HG03159 (cell line): ENCODE measurements around the gene RNF157.
"Not testable (repeated sequence)": the region's sequence is repeated elsewhere in the genome, so short reads cannot be mapped to it uniquely, and the experiment has no call there.

ENCODE experiments used
- ATAC-seq: cut with Tn5 transposase; IDR thresholded peaks from one replicate; pipeline ENCODE4 v1.9.1; 2021; ENCODE audit warnings: mild to moderate bottlenecking, moderate library complexity; ENCODE audit not compliant: unreplicated experiment

RNF157 gene

DNA sequence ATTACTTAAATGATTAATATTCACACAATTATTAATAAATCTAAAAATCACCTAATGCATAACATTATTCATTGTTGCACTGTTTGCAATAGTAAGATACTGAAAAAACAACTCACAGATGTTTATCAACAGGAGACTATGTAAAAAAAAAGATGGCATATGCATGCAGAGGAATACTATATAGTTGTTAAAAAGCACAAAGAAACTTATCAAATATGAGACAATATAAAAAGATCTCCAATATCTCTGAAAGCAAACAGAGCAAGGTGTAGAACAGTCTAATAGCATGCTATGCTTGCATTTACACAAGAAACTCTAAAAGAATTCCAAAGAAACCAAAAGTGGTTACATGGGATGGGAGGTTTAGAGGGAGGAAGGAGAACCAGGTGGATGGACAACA, 3.7 kb downstream of the RNF157 start:
- ATAC-seq = no peak

DNA sequence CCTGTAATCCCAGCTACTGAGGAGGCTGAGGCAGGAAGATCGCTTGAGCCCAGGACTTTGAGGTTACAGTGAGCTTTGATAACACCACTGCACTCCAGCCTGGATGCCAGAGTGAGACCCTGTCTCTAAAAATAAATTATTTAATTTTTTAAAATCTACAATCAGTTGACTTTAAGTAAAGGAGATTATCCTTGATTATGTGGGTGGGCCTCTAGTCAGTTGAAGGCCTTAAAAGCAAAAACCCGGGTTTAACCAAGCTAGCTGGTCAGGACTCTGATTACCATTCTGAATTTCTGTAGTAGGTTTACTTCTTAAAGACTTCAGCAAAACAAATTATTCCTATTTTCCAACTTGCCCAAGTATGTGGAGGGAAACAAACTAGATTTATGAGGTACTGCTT, 4.4 kb downstream of the RNF157 start:
- no peak for ATAC-seq

DNA sequence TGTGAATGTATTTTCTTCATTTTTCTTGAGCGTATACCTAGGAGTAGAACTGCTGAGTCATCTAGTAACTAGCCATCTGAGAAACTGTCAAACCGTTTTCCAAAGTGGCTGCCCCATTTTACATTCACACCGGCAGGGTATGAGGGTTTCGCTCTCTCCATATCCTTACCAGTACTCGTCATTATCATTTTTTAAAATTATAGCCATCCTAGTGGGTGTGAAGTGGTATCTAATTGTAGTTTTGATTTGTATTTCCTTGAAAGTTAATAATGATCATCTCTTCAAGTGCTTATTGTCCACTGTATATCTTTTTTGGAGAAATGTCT, 6.0 kb downstream of the RNF157 start:
- ATAC-seq = no peak

DNA sequence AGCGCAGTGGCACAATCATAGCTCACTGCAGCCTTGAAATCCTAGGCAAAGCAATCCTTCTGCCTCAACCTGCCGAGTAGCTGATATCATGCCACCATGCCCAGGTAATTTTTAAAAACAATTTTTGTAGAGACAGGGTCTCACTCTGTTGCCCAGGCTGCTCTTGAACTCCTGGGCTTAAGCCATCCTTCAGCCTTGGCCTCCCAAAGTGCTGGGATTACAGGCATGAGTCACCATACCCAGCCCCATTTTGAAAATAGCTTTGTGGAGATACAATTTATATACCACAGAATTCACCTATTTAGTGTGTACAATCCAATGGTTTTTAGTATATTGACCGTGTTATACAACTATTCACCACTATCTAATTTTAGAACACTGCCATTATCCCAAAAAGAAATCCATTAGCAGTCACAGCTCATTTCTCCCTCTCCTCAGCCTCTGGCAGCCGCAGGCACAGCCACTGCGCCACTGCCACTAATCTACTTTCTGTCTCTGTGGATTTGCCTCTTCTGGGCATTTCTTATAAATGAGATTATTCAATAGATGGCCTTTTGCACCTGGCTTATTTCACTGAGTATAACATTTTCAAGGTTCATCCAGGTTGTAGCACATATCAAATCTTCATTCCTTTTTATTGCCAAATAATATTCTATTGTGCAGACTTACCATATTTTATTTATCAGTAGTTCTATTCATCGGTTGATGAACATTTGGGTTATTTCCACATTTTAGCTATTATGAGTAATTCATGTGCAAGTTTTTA, 6.5 kb downstream of the RNF157 start:
- ATAC-seq = no peak

DNA sequence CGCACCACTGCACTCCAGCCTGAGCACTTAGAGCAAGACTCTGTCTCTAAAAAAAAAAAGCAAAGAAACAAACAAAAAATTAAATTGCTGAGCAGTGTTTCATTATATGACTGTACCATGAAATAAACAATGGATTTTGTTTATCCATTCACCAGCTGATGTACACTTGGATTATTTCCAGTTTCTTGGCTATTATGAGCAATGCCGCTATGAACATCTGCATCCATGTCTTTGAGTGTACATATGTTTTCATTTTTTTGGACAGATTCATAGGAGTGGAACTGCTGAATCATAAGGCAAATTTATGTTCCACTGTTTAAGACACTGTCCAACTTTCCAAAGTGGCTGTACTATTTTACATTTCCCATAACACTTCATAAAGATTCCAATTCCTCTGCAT, 8.0 kb downstream of the RNF157 start:
- no peak for ATAC-seq

DNA sequence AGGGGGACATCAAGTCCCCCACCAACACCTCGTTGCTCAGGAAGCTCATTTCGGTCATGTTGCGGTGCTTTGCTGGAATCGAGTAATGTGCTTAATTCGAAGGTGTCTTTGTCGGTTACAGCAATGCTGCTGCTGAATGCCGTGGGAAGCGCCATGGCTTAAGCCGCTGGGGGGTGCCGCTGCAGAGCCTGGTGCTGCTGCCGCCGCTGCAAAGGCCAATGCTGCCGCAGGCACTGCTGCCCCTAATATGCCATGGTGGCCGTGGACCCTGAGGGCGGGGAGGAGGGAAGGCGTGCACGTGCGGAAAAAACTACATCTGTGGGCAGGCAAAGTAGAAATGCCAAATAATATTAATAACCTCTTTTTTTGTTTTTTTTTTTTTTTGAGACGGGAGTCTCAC, 13.5 kb downstream of the RNF157 start:
- ATAC-seq = not testable (repeated sequence)

DNA sequence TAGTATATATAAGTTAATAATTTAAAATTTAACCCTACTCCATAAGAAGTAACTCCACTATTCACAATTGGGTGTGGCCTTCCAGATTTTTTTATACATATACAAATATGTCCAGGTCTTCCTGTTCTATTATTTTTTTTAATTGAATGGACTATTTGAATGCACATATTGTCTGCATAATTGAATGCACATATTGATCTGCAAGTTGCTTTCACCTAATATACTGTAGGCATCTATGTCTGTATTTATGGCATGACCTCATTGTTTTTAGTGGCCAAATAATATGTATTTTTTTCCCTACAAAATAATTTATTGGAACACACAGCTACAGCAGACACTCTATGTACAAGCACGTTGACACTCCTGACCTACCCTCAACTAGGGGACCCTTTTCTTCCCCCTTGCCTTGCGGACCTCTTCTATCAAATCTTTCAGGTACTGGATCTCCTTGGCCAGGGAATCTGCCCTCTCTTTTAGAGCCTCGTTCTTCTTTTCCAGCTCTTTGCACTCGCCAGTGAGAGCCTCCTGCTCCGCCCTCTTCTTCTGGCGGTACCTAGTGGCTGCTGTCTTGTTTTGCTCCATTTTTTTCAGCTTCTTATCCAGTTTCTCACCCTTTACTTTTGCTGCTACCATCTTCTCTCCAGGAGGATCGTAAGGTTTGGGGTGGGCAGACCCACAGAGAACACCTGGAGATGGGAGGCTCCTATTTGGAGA, 14.8 kb downstream of the RNF157 start:
- ATAC-seq = not testable (repeated sequence)

DNA sequence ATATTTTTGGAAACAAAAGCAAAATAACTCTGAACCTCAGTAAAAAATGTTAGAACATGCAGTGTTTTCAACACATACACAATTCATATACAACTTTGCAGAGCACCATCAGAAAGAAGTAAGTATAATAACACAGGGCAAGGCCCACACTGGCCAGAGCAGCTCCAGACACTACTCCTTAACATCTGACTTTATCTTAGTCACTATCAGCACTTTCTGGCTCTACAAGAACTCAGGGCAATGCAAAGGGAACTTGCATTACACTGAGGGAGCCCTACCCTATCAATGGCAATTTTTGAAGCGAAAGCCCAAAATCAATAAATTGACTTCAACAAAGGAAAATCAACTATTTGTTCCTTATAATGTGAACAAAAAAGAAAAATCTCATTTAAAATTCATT, 16.5 kb downstream of the RNF157 start:
- no peak for ATAC-seq

DNA sequence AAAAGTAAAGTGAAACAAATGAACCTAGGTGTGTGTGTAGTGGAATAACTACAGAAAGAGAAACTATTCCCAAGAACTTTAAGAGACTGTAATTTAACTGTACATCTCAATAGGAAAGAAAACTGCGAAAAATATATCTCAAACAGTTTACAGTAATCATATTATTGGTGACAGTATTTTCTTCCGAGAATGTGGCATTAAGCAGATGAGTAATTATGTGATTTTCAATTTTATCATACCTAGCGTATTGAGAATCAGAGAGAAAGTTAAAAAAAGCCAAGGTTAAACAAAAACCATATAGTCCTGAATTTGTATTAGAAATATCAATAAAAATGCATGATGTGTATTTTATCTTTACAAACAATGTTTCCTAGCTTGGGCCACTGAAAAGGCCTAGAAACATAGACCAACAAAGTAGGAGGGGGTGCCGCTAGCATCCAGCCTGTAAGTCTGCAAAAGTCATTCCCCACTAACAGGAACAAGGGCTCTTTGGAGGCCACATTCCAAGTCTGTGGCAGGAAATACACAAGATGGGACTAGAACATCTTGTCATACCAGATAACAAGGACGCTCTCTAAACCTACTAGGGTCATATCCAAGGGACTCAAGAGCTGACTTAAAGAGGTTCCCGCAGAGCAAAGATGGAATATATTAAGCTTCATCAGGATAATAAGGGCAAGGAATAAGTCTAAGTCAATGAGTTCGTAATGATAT, 20.5 kb downstream of the RNF157 start:
- no peak for ATAC-seq

DNA sequence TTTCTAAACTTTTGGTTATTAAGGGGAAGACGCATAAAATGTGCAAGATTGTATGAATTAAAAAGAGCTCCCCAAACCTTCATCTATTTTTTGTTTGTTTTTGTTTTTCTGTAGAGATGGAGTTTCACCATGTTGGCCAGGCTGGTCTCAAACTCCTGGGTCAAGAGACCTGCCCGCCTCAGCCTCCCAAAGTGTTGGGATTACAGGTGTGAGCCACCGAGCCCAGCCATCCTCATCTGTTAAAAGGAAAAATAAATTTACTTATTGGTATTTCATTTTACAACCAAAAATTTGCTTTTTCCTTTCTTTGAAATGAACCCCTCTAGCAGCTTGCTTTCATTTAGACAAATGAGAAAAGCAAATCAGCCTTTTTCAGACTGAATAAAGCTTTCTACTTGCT, 23.2 kb downstream of the RNF157 start:
- ATAC-seq = no peak

DNA sequence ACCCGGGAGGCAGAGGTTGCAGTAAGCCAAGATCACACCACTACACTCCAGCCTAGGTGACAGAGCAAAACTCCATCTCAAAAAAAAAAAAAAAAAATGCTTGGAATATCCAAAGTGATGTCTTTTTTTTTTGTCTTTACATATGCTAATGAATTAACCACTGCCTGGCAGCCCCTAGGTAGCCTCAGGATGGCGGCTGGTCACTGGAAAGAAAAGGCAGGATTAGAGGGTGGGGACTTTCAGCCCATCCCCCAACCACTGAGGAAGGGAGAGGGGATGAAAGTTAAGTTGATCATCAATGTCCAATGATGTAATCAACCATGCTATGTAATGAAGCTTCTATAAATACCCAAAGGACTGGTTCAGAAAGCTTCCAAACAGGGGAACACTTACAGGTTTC, 26.8 kb downstream of the RNF157 start:
- ATAC-seq = no peak

DNA sequence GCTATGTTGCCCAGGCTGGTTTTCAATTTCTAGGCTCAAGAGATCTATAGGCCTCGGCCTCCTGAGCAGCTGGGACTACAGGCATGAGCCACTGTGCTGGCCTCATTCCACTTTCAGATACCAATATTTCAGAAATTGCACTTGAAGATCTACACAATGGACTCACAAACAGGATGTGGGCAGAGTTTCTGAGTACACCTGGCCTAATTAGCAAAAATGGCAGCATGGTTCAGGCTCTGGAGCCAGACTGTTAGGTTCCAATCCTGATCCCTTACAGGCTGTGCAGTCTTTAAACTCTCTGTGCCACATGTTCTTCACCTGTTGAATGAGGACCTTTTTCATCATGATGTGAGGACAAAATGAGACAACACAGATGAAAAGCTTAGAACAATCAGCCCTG, 32.2 kb downstream of the RNF157 start:
- ATAC-seq = no peak

DNA sequence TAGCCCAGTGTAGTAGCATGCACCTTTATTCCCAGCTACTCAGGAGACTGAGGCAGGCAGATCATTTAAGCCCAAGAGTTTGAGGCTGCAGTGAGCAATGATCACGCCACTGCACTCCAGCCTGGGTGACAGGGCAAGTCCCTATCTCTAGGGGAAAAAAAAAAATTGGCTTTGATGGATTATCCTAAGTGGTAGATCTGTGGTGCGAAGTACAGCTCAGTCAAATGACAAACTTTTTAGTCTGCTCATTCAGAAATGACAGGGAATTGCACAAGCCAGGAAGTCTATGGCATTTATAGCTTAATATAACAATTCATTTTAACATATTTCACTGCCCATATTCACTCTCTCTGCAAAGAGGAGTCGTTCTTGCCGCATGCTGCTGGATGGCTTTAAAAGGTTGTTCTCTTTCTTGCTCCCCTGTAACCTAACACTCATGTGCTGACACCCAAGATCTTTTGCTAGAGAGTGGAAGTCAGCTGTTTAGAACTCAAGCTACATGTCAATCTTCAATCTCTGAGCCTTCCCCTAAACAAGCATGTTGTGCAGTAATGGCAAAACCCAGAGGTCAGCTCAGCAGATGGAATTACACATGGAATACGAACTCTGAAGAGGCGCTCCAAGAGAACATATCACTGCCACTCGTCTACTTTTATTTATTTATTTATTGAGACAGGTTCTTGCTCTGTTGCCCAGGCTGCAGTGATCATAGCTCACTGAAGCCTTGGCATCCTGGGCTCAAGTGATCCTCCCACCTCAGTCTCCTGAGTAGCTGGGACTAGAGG, 32.8 kb downstream of the RNF157 start:
- ATAC-seq = no peak

DNA sequence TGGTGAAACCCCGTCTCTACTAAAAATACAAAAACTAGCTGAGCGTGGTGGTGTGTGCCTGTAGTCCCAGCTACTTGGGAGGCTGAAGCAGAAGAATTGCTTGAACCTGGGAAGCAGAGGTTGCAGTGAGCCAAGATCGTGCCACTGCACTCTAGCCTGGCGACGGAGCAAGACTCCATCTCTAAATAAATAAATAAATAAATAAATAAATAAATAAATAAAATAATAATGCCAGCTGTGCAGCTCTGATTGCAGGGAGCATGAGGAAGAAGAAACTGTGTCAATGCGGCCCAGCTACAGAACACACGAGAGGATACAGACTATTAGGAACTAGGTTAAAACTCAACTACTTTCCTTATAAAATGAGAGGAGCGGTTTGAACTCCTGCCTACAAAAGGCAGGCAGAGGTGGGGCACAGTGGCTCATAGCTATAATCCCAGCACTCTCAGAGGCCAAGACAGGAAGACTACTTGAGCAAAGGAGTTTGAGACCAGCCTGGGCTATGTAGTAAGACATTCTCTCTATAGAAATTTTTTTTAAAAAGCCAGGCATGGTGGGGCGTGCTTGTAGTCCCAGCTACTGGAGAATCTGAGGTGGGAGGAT, 34.6 kb downstream of the RNF157 start:
- not testable (repeated sequence) for ATAC-seq

DNA sequence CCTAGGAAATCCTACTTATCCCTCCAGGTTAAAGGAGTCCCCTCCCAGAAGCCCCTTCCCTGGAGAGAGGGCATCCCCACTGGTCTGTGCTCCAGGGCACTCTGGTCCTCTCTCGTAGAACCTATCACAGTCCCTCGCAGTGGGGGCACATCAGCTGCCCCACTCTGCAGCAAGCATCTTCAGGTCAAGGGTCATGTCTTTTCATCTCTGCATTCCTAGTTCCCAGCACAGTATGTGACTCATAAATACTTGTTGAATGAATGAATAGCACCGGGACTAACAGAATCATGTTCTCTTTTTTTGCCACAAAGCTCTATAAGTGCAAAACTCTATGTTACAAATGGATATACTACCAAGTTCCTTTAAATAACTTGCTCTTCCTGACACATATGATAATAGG, 36.0 kb downstream of the RNF157 start:
- no peak for ATAC-seq

DNA sequence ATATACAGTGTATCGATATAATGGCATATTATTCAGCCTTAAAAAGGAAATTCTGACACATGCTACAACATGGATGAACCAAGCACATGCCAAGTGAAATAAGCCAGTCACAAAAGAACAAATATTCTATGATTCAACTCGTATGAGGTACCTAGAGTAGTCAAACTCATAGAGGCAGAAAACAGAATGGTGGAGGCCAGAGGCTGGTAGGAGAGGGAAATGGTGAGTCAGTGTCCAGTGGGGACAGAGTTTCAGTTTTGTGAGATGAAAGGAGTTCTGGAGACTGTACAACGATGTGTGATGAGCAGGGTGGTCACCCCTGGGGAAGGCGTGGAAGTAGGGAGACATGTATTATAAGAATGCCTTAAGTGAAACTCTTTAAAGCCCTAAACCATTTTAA, 39.9 kb downstream of the RNF157 start:
- ATAC-seq = no peak

DNA sequence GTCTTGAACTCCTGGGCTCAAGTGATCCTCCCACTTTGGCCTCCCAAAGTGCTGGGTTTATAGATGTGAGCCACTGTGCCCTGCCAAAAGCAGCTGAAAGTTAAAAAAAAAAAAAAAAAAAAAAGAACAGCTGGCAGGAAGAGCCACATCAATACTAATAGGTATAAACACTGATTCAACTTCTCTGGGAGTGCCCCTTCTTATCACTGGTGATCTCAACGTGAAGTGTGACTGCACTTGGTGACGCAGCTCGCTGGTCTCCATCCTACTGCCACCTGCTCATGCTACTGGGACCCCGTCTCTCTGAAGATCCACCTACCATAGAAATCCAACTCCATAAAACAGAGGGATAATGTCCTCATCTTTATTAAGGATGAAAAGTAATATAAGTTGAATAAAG, 40.8 kb downstream of the RNF157 start:
- ATAC-seq = no peak

DNA sequence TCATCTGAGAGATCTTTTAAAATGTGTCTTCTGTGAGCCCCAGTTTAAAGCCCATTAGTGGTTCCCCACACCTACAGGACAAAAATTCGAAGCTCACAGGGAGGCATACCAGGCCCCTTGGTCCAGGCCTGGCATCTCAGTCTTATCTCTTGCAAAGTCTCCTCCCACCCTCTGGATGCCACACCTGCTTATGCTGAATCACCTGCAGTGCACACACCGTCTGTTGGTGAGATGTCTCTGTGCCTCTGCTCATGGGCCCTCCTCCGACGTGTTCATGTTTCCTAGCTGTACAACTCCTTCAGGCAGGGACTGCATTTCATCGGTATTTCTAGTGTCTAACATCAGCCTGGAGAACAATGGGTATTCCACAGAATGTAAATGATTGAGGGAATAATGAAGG, 41.6 kb downstream of the RNF157 start:
- ATAC-seq = no peak

DNA sequence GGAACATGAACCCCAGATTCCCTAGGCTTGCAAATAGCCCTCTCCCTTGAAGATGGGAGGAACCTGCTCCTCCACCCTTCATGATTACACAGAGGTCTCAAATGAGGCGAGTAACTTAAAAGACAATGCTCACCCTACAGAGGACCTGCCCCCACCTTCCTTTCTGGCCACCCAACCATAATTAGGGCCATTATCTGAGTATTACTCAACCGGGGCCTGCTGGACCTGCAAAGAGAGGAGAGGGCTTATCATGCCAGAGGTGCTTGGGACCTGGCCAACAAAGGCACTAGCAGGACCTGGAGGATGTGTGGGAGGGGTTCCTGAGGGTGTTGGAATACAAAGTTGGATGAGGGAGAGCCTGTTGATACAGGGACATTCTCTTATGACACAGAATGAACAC, 42.4 kb downstream of the RNF157 start:
- no peak for ATAC-seq

DNA sequence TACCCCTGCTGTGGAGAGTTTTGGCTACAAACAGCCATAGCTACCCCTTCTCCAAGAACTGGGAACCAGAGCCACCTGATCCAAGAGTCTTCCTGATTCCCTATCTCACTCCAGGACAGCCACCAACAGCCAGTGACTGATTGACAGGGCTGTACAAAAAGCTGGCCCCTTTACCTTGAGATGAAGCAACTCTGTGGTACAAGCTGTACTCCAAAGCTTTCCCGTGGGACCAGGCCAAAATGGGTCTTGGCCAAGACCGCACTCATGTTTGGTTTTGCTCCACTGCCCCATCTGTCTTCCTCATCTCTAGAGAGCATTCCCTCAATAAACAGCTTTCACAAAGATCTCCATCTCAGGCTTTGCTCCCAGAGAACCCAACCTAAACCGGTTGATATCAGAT, 43.6 kb downstream of the RNF157 start:
- no peak for ATAC-seq
